ENCODE measurements around the gene ALPL. TPM values are rescaled to one million over a fixed set of nuclear protein-coding genes. Genes with fewer than 3 reads are reported as not detected.

ALPL gene
- total and polyA plus RNA-seq, 2 of the 4 experiments (the other 2 are of a cell fraction): 0.54 to 2.2 TPM

GRCh38 chr1:21594501-21594900 lies 85.3 kb downstream of the ALPL start:
- Histone ChIP-seq H3K18ac (ENCODE audit: low read depth, low read length) (no peak overlapping the region), H2AFZ (replicated peaks; ENCODE audit: low read length, poor library complexity) (peak overlapping the region; percentile 43), H2BK15ac (ENCODE audit: low read depth, low read length) (no peak overlapping the region), H3K14ac (replicated peaks; ENCODE audit: low read depth, low read length) (no peak overlapping the region), H3K27me3 (ENCODE audit: control insufficient read depth, insufficient read depth, low read length) (peaks cover 16% of the 10 kb centered on the region; the same call in 1 of the 2 replicates), H3K4ac (ENCODE audit: low read depth, low read length) (no peak overlapping the region), H3K9me3 (ENCODE audit: control insufficient read depth, insufficient read depth, low read length) (no peaks in the 10 kb centered on the region), H3K9me1 (ENCODE audit: insufficient read depth, low read length) (no peaks in the 10 kb centered on the region), H2BK5ac (ENCODE audit: low read depth, low read length, poor library complexity, severe bottlenecking) (no peak overlapping the region), H4K91ac (ENCODE audit: insufficient read depth, low read depth, low read length) (no peak overlapping the region), H2BK20ac (ENCODE audit: low read depth, low read length) (no peak overlapping the region), H4K20me1 (ENCODE audit: insufficient read depth, low read length) (no peaks in the 10 kb centered on the region; the same call in 1 of the 2 replicates), H3K4me1 (ENCODE audit: control insufficient read depth, insufficient read depth, low read length) (no peaks in the 10 kb centered on the region), H4K5ac (ENCODE audit: low read depth, low read length) (no peak overlapping the region), H3K36me3 (ENCODE audit: control insufficient read depth, insufficient read depth, low read length) (no peaks in the 10 kb centered on the region), H2AK5ac (ENCODE audit: low read depth, low read length) (no peak overlapping the region), H2AK9ac (replicated peaks; ENCODE audit: low read depth, low read length, poor library complexity) (no peak overlapping the region), H4K8ac (ENCODE audit: low read depth in 2 of 2, low read length in 2 of 2) (no peak overlapping the region), H2BK120ac (ENCODE audit: low read depth, low read length) (no peak overlapping the region), H3K4me3 (ENCODE audit: insufficient read depth, low read depth, low read length) (no peak overlapping the region), H3K23ac (ENCODE audit: low read depth, low read length) (no peak overlapping the region), H3K79me1 (ENCODE audit: low read depth in 1 of 2, low read length in 2 of 2) (no peaks in the 10 kb centered on the region), H3K27ac (ENCODE audit: insufficient read depth, low read length) (no peak overlapping the region), H3K56ac (ENCODE audit: extremely low read depth, insufficient read depth, low read length) (no peak overlapping the region), H3K9ac (ENCODE audit: low read depth, low read length) (no peak overlapping the region), H3K4me2 (ENCODE audit: low read depth, low read length) (no peak overlapping the region)
- no peak for TF ChIP-seq CEBPB (IDR thresholded peaks at IDR 0.05; ENCODE audit: low read depth, low read length)
- TF ChIP-seq MAZ (IDR thresholded peaks at IDR 0.05; ENCODE audit: borderline replicate concordance, low read depth, low read length): no peak
- no peak for TF ChIP-seq BHLHE40 (IDR thresholded peaks at IDR 0.05; ENCODE audit: low read depth, low read length)
- TF ChIP-seq MXI1 (IDR thresholded peaks at IDR 0.05; ENCODE audit: borderline replicate concordance, low read depth, low read length): no peak
- TF ChIP-seq RAD21 (IDR thresholded peaks at IDR 0.05; ENCODE audit: low read length): no peak
- no peak for TF ChIP-seq CHD1 (IDR thresholded peaks at IDR 0.05; ENCODE audit: low read depth, low read length)
- no peak for TF ChIP-seq MAFK (IDR thresholded peaks at IDR 0.05; ENCODE audit: low read depth, low read length)
- TF ChIP-seq RCOR1 (IDR thresholded peaks at IDR 0.05; ENCODE audit: insufficient replicate concordance, low read length): no peak
- no peak for TF ChIP-seq NFE2L2 (IDR thresholded peaks at IDR 0.05; ENCODE audit: low read depth, low read length)
- TF ChIP-seq FOS (IDR thresholded peaks at IDR 0.05; ENCODE audit: low read depth, low read length): no peak
- no peak for TF ChIP-seq SMC3 (IDR thresholded peaks at IDR 0.05; ENCODE audit: low read depth, low read length)
- TF ChIP-seq ELK1 (IDR thresholded peaks at IDR 0.05; ENCODE audit: borderline replicate concordance, low read depth, low read length): no peak
- TF ChIP-seq RFX5 (IDR thresholded peaks at IDR 0.05; ENCODE audit: low read depth, low read length): no peak
- no peak for TF ChIP-seq CTCF (conservative IDR thresholded peaks at IDR 0.05; ENCODE audit: low read depth, low read length)
- TF ChIP-seq USF2 (IDR thresholded peaks at IDR 0.05; ENCODE audit: low read depth, low read length): no peak
- no peak for TF ChIP-seq POLR2A (IDR thresholded peaks at IDR 0.05; ENCODE audit: low read depth, low read length)
- intact Hi-C loops (cut with micrococcal nuclease): loop anchor here (2.0 kb wide), 1 partner anchor 86 kb away; the partner anchor contains the start of gene ALPL
- WGBS, 2 experiments (ENCODE audit: extremely low coverage in 2 of 2, insufficient read length in 1 of 2): 59% methylated on average over 6 of the region's 11 CpGs; no CpG with 5 or more reads in 1 of the 2 experiments
- ChIA-PET CTCF (no interaction called here), POLR2A (ENCODE audit: unreplicated experiment) (interaction anchor here (0.6 kb wide), 1 partner anchor 42 kb away, joined by 8 read pairs; no protein-coding TSS in a partner anchor)
- in situ Hi-C loops (cut with MboI; ENCODE audit: low sequenced_read_pairs): loop anchor here (5.0 kb wide), 1 partner anchor 82 kb away; no protein-coding TSS in a partner anchor
- DNase-seq (no peak), ATAC-seq (ENCODE audit: low read depth) (peak; percentile 55)
- no TSS peak for BruUV-seq (replicated peaks)
- dilution Hi-C loops (cut with HindIII; ENCODE audit: low sequenced_read_pairs, unreplicated experiment): no loop called here

All from IMR-90 (cell line).